GM21576 (cell line): ENCODE measurements around the gene ZNF441.
A peak's percentile ranks its signal among the peaks of the same experiment; 100 is the strongest.
"Not testable (repeated sequence)": the region's sequence is repeated elsewhere in the genome, so short reads cannot be mapped to it uniquely, and the experiment has no call there.

Experiments
- ATAC-seq: cut with Tn5 transposase; IDR thresholded peaks from one replicate; pipeline ENCODE4 v1.9.1; 2021; ENCODE audit warnings: mild to moderate bottlenecking, moderate library complexity; ENCODE audit not compliant: unreplicated experiment

ZNF441 gene

GRCh38 chr19:11766597-11767591 is at the start of gene ZNF441:
Gene ZNF441 (plus strand): TSS chr19:11767000. CDS start chr19:11767194, 194 bp downstream.
- ATAC-seq, result peak; percentile 92

GRCh38 chr19:11721681-11722080 is 45.1 kb upstream of the ZNF441 start:
- ATAC-seq, result no peak

- ATAC-seq, result no peak
Observed at GRCh38 chr19:11722414-11722813, 44.4 kb upstream of the ZNF441 start.

- ATAC-seq, result no peak
Observed at GRCh38 chr19:11729586-11729985, 37.2 kb upstream of the ZNF441 start.

- no peak for ATAC-seq
Observed at GRCh38 chr19:11735375-11735774, 31.4 kb upstream of the ZNF441 start.

- ATAC-seq, result no peak
Observed at GRCh38 chr19:11736696-11737095, 30.1 kb upstream of the ZNF441 start.

GRCh38 chr19:11737964-11738745 is 28.6 kb upstream of the ZNF441 start:
- ATAC-seq, result peak; percentile 35

- peak; percentile 89 for ATAC-seq
Observed at GRCh38 chr19:11738746-11739620, 27.8 kb upstream of the ZNF441 start, which contains the start of gene ZNF823. Gene ZNF823 (minus strand): TSS chr19:11738946. CDS start chr19:11738819, 127 bp downstream.

- no peak for ATAC-seq
Observed at GRCh38 chr19:11745869-11746268, 20.9 kb upstream of the ZNF441 start.

- no peak for ATAC-seq
Observed at GRCh38 chr19:11747277-11747676, 19.5 kb upstream of the ZNF441 start.

- ATAC-seq, result no peak
Observed at GRCh38 chr19:11749751-11750150, 17.0 kb upstream of the ZNF441 start.

- ATAC-seq, result no peak
Observed at GRCh38 chr19:11752244-11752736, 14.5 kb upstream of the ZNF441 start.

GRCh38 chr19:11754663-11755062 is 12.1 kb upstream of the ZNF441 start:
- ATAC-seq, result no peak

- ATAC-seq, result no peak
Observed at GRCh38 chr19:11756965-11757364, 9.8 kb upstream of the ZNF441 start.

- no peak for ATAC-seq
Observed at GRCh38 chr19:11759805-11760204, 7.0 kb upstream of the ZNF441 start.

GRCh38 chr19:11763117-11763516 is 3.7 kb upstream of the ZNF441 start:
- ATAC-seq, result no peak

GRCh38 chr19:11763611-11764010 is 3.2 kb upstream of the ZNF441 start:
- no peak for ATAC-seq

- peak; percentile 21 for ATAC-seq
Observed at GRCh38 chr19:11767633-11768133, 883 bp downstream of the ZNF441 start.

- ATAC-seq, result no peak
Observed at GRCh38 chr19:11769995-11770394, 3.2 kb downstream of the ZNF441 start.

- ATAC-seq, result not testable (repeated sequence)
Observed at GRCh38 chr19:11771520-11771919, 4.7 kb downstream of the ZNF441 start.
